ENCODE results near the gene ZNF521.

- TF ChIP-seq POLR2AphosphoS5 (IDR thresholded peaks at IDR 0.05; ENCODE audit: insufficient read depth, low read depth, low read length) (no peak), CTCF (IDR thresholded peaks at IDR 0.05; ENCODE audit: extremely low read depth in 1 of 2, insufficient read depth in 1 of 2, low read depth in 1 of 2, low read length in 2 of 2) (no peak), EZH2 (IDR thresholded peaks at IDR 0.05; ENCODE audit: borderline replicate concordance, low read depth, low read length, severe bottlenecking) (no peak), POLR2A (IDR thresholded peaks at IDR 0.05; ENCODE audit: low read depth, low read length) (no peak), JUN (IDR thresholded peaks at IDR 0.05; ENCODE audit: borderline replicate concordance, insufficient read depth, insufficient read length, low read depth) (no peak), MAX (IDR thresholded peaks at IDR 0.05; ENCODE audit: insufficient read depth, insufficient read length) (no peak), GATA2 (IDR thresholded peaks at IDR 0.05; ENCODE audit: insufficient read depth, insufficient read length, low read depth, low read length) (no peak), MYC (IDR thresholded peaks at IDR 0.05; ENCODE audit: low read depth, low read length) (no peak)
Measured at GRCh38 chr18:25039781-25040180, 312.2 kb downstream of the ZNF521 start.

Measured in endothelial cell of umbilical vein (primary cell).